Measurements from ENCODE around the gene YARS1.

Gene YARS1

GRCh38 chr1:32755098-32755809, 61.9 kb downstream of the YARS1 start:
- H3K27ac ChIP-seq, result 0 out of 2 replicates have a peak overlapping the region, but pooled peaks have one; percentile 23
- TF ChIP-seq ZFX (IDR thresholded peaks at IDR 0.05; ENCODE audit: borderline replicate concordance) (no peak), CTCF (IDR thresholded peaks at IDR 0.05) (no peak)

GRCh38 chr1:32754317-32755097, 62.7 kb downstream of the YARS1 start:
- H3K27ac ChIP-seq, result peak overlapping the region; percentile 46

GRCh38 chr1:32753532-32754316, 63.4 kb downstream of the YARS1 start:
- TF ChIP-seq CTCF (IDR thresholded peaks at IDR 0.05) (0 out of 2 replicates have a peak, but pooled peaks have one; percentile 3), ZFX (IDR thresholded peaks at IDR 0.05; ENCODE audit: borderline replicate concordance) (no peak)
- H3K27ac ChIP-seq, result peak overlapping the region; percentile 46

More at GRCh38 chr1:32754317-32755097, 62.7 kb downstream of the YARS1 start:
- TF ChIP-seq ZFX (IDR thresholded peaks at IDR 0.05; ENCODE audit: borderline replicate concordance) (no peak), CTCF (IDR thresholded peaks at IDR 0.05) (no peak)

GRCh38 chr1:32749771-32750170, 67.4 kb downstream of the YARS1 start:
- no peak overlapping the region for H3K27ac ChIP-seq
- TF ChIP-seq ZFX (IDR thresholded peaks at IDR 0.05; ENCODE audit: borderline replicate concordance) (no peak), CTCF (IDR thresholded peaks at IDR 0.05) (no peak)

GRCh38 chr1:32749332-32749731, 67.8 kb downstream of the YARS1 start:
- no peak for TF ChIP-seq CTCF (IDR thresholded peaks at IDR 0.05)
- no peak for TF ChIP-seq ZFX (IDR thresholded peaks at IDR 0.05; ENCODE audit: borderline replicate concordance)
- H3K27ac ChIP-seq, result no peak overlapping the region

GRCh38 chr1:32748926-32749325, 68.2 kb downstream of the YARS1 start:
- TF ChIP-seq ZFX (IDR thresholded peaks at IDR 0.05; ENCODE audit: borderline replicate concordance) (no peak), CTCF (IDR thresholded peaks at IDR 0.05) (no peak)
- no peak overlapping the region for H3K27ac ChIP-seq

All from 22Rv1 (cell line).